B cell (primary cell): ENCODE data around the gene LANCL2. TPM values are rescaled to one million over a fixed set of nuclear protein-coding genes. Genes with fewer than 3 reads are reported as not detected.

ENCODE experiments used
- ATAC-seq: fragments of 200-7000 bp; cut with Tn5 transposase; one replicate; pipeline ENCODE4 v1.10.0; 2021; ENCODE audit warnings: low read depth, mild to moderate bottlenecking, moderate number of reproducible peaks, moderate library complexity
- CTCF ChIA-PET: fragments of 350-600 bp; sonication (Branson Sonifier 250); formaldehyde crosslinking; loops from one replicate; lab custom pipeline; 2021; ENCODE audit warnings: antibody characterized with exemption, inconsistent platforms; lab: Charles Lee
- POLR2A ChIA-PET: fragments of 350-600 bp; sonication (Branson Sonifier 250); formaldehyde crosslinking; loops from one replicate; lab custom pipeline; 2021; ENCODE audit warnings: antibody characterized with exemption; lab: Charles Lee
- DNase-seq: peaks from one replicate; pipeline ENCODE4 v3.0.0; 2013
- H2AFZ ChIP-seq: 2 replicates; pipeline ENCODE4 v1.6.1; 2012; ENCODE audit warnings: mild to moderate bottlenecking, low read depth, low read length; ENCODE audit not compliant: insufficient read depth, poor library complexity, severe bottlenecking
- H3K27ac ChIP-seq, 2 donors: 1 replicate in 1 of 2; 2 replicates in 1 of 2; pipeline ENCODE4 v1.5.1; 2012 to 2013; ENCODE audit warnings: low read length in 2 of 2, mild to moderate bottlenecking in 2 of 2, moderate library complexity in 1 of 2
- H3K27me3 ChIP-seq, 4 experiments: fragments of 200-600 bp in 1 of 4; sonication (generic) in 1 of 4; replicated peaks in 1 of 4; 1 replicate in 2 of 4; 2 replicates in 2 of 4; pipeline versions ENCODE4 v1.6.1 to v1.7.0; 2013 to 2016; ENCODE audit warnings: low read length in 3 of 4, mild to moderate bottlenecking in 2 of 4, mixed read lengths in 1 of 4, moderate library complexity in 1 of 4; ENCODE audit not compliant: insufficient read depth in 4 of 4, control insufficient read depth in 3 of 4; ENCODE audit errors: control extremely low read depth in 1 of 4
- H3K36me3 ChIP-seq, 2 experiments: replicated peaks in 1 of 2; 1 replicate in 1 of 2; 2 replicates in 1 of 2; pipeline versions ENCODE4 v1.6.1 to v1.7.1; 2013; ENCODE audit warnings: low read length in 1 of 2; ENCODE audit not compliant: insufficient read depth in 2 of 2, control insufficient read depth in 1 of 2; ENCODE audit errors: control extremely low read depth in 1 of 2, extremely low read depth in 1 of 2
- H3K4me1 ChIP-seq, 2 donors: fragments of 200-600 bp in 1 of 2; sonication (generic) in 1 of 2; 1 replicate in 1 of 2; 2 replicates in 1 of 2; pipeline versions ENCODE4 v1.5.1 to v1.6.1; 2013 to 2017; ENCODE audit warnings: low read length in 2 of 2; ENCODE audit not compliant: control insufficient read depth in 2 of 2, insufficient read depth in 2 of 2
- H3K4me2 ChIP-seq: replicated peaks from 2 replicates; pipeline ENCODE3; 2012; ENCODE audit warnings: mild to moderate bottlenecking, low read depth, low read length; ENCODE audit not compliant: poor library complexity, severe bottlenecking
- H3K4me3 ChIP-seq, 5 experiments: fragments of 200-600 bp in 1 of 5; sonication (generic) in 1 of 5; 1 replicate in 3 of 5; 2 replicates in 2 of 5; pipeline versions ENCODE4 v1.5.1 to v1.7.0; 2011 to 2016; ENCODE audit warnings: low read length in 4 of 5, mild to moderate bottlenecking in 4 of 5, low read depth in 2 of 5, control low read depth in 1 of 5, moderate library complexity in 1 of 5; ENCODE audit not compliant: insufficient read depth in 1 of 5; ENCODE audit errors: control extremely low read depth in 1 of 5, extremely low read depth in 1 of 5
- H3K79me2 ChIP-seq: fragments of 200-600 bp; sonication (generic); one replicate; pipeline ENCODE4 v1.6.0; 2016; ENCODE audit warnings: low read length; ENCODE audit not compliant: control insufficient read depth, insufficient read depth
- H3K9ac ChIP-seq: fragments of 200-600 bp; sonication (generic); 2 replicates; pipeline ENCODE4 v1.6.1; 2017; ENCODE audit warnings: mild to moderate bottlenecking, low read length, moderate library complexity
- H3K9me3 ChIP-seq, 3 donors: one replicate each; pipeline versions ENCODE4 v1.6.1 to v1.7.1; 2013; ENCODE audit warnings: low read length in 2 of 3; ENCODE audit not compliant: control insufficient read depth in 2 of 3, insufficient read depth in 1 of 3; ENCODE audit errors: control extremely low read depth in 1 of 3
- H4K20me1 ChIP-seq: 2 replicates; pipeline ENCODE4 v1.6.0; 2012; ENCODE audit warnings: mild to moderate bottlenecking, low read length; ENCODE audit not compliant: insufficient read depth, control insufficient read depth, poor library complexity, severe bottlenecking
- H3K27ac Mint-ChIP-seq: one replicate; pipeline ENCODE4 v1.8.0; 2021; ENCODE audit warnings: mixed read lengths
- H3K27me3 Mint-ChIP-seq: one replicate; pipeline ENCODE4 v1.8.0; 2021; ENCODE audit warnings: mixed read lengths
- H3K4me1 Mint-ChIP-seq: one replicate; pipeline ENCODE4 v1.8.0; 2021; ENCODE audit warnings: mixed read lengths
- H3K4me3 Mint-ChIP-seq: one replicate; pipeline ENCODE4 v1.8.0; 2021; ENCODE audit warnings: mixed read lengths
- H3K9me3 Mint-ChIP-seq: one replicate; pipeline ENCODE4 v1.8.0; 2022; ENCODE audit warnings: mixed read lengths; ENCODE audit not compliant: insufficient read depth
- EZH2 ChIP-seq: IDR thresholded peaks from 2 replicates; pipeline ENCODE4 v1.6.1; 2012; ENCODE audit warnings: borderline replicate concordance, low read depth, mild to moderate bottlenecking, moderate library complexity, low read length; ENCODE audit not compliant: insufficient read depth, poor library complexity, severe bottlenecking
- WGBS: methylation state at CpG from one replicate; pipeline ENCODE4 v1.1.5; 2013; ENCODE audit warnings: missing lambda C conversion rate; ENCODE audit not compliant: insufficient coverage; 5-methylcytosine and 5-hydroxymethylcytosine counted together
- intact Hi-C: fragments of 100-400 bp; cut with micrococcal nuclease; formaldehyde crosslinking; loops from one replicate; pipeline ENCODE4 v1.10.0; 2022
- polyA plus RNA-seq: library from polyadenylated mRNA; depleted of rRNA; stranded (reverse); fragments of >200 nt; gene quantifications from 2 replicates; pipeline ENCODE4 v1.2.3, GENCODE V29; 2012
- total RNA-seq, 2 donors: library from RNA; stranded (reverse); fragments of 120-200 nt in 1 of 2; gene quantifications; 1 replicate in 1 of 2; 2 replicates in 1 of 2; pipeline versions ENCODE4 v1.2.3 to v1.2.4, GENCODE V29; 2013 to 2022
- TF ChIP-seq, protein P1 (sequence below): fragments of 200-600 bp; IDR thresholded peaks from one replicate; pipeline ENCODE4 v1.8.0; 2022; ENCODE audit warnings: antibody characterized with exemption, mild to moderate bottlenecking

Gene LANCL2
- total and polyA plus RNA-seq, 2 donors (not counting 1 experiment from before 2014, with no cell fraction given): 3.5 to 8.1 TPM

DNA sequence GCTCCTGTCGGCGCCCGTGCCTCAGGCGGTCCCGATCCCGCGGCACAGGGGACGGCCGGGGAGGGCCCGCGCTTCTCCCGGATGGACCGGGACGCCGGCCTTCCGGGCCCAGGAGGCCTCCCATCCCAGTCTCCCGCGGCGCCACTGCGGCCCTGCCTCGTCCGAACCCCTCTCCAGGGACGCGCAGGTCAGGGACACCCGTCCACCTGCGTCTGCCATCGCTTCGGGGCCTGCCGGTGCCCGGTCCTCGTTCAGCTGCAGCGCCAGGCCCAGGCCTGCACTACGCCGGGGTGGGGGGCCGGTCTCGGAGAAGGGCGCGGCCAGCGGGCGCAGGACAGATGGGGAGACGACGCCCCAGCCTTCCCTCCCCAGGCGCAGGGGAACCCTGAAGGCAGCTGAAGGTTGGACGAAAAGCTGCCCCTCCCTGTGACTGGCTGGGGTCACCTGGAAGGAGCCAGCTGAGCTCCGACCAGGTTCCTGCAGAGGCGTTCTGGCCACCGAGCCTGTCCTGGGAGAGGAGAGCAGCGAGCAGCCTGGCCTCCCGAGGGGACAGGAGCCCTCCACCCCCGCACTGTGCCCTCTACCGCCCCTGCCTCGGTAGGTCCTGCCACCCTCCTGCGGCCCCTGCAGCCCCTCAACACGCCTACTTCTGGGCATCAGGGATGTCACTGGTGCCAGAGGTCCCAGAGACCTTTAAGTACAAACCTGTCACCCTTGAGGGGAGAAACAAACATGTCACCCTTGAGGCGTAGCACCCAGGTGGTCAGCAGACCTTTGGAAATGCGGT is 84.3 kb downstream of the LANCL2 start:
- Histone ChIP-seq H3K4me1 (no peaks in the 10 kb centered on the region), H3K36me3 (peaks cover 2 to 3% of the 10 kb centered on the region in 2 experiments), H3K9ac (no peak overlapping the region), H3K27ac (no peak overlapping the region), H2AFZ (no peak overlapping the region), H4K20me1 (no peaks in the 10 kb centered on the region), H3K27me3 (no peaks in the 10 kb centered on the region), H3K9me3 (peaks cover 0 to 7% (median 0%) of the 10 kb centered on the region in 3 donors), H3K4me3 (no peak overlapping the region), H3K4me2 (no peak overlapping the region), H3K79me2 (no peaks in the 10 kb centered on the region)
- ATAC-seq: no peak
- CTCF ChIA-PET: no interaction called here
- intact Hi-C loops: no loop called here
- Mint-ChIP-seq H3K4me1 (peaks cover 3% of the 10 kb centered on the region), H3K9me3 (peaks cover 3% of the 10 kb centered on the region), H3K4me3 (no peak overlapping the region), H3K27ac (no peak overlapping the region), H3K27me3 (no peaks in the 10 kb centered on the region)
- TF ChIP-seq, protein P1, sequence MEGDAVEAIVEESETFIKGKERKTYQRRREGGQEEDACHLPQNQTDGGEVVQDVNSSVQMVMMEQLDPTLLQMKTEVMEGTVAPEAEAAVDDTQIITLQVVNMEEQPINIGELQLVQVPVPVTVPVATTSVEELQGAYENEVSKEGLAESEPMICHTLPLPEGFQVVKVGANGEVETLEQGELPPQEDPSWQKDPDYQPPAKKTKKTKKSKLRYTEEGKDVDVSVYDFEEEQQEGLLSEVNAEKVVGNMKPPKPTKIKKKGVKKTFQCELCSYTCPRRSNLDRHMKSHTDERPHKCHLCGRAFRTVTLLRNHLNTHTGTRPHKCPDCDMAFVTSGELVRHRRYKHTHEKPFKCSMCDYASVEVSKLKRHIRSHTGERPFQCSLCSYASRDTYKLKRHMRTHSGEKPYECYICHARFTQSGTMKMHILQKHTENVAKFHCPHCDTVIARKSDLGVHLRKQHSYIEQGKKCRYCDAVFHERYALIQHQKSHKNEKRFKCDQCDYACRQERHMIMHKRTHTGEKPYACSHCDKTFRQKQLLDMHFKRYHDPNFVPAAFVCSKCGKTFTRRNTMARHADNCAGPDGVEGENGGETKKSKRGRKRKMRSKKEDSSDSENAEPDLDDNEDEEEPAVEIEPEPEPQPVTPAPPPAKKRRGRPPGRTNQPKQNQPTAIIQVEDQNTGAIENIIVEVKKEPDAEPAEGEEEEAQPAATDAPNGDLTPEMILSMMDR: no peak
- no peak for TF ChIP-seq EZH2
- WGBS: 46% methylated on average over 56 of the region's 56 CpGs
- POLR2A ChIA-PET: no interaction called here
- DNase-seq: no peak

DNA sequence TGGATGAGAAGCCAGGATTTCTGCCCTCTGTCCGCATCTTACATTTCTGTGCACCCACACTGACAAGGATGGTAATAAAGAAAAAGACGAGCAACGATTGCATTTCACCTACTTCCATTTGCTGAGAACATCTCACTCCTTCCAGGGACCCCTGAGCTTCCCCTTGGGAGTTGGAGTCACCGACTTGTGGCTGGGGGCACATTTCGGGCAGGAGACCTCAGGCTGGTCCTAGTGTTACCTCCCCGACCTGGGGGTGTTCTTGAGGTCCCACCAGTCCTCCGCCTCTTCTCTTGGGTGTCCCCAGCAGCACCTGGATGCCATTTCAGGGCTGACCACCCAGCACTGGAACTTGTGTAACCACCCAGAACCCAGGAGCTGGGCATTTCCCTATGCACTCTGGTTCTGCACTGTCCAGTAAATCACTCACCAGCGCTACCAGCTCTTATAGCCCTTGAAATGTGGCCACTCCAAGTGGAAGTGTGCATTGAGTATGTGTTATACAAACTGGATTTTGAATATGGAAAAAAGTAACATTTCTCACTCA is 84.9 kb downstream of the LANCL2 start:
- Mint-ChIP-seq H3K4me3 (no peak overlapping the region), H3K9me3 (peaks cover 2% of the 10 kb centered on the region), H3K4me1 (peaks cover 9% of the 10 kb centered on the region), H3K27me3 (no peaks in the 10 kb centered on the region), H3K27ac (peak overlapping the region; percentile 61)
- no peak for TF ChIP-seq EZH2
- TF ChIP-seq, protein P1: no peak
- Histone ChIP-seq H3K27ac (no peak overlapping the region), H3K79me2 (no peaks in the 10 kb centered on the region), H3K9me3 (peaks cover 0 to 7% (median 0%) of the 10 kb centered on the region in 3 donors), H3K4me3 (no peak overlapping the region), H3K27me3 (no peaks in the 10 kb centered on the region), H4K20me1 (no peaks in the 10 kb centered on the region), H3K4me2 (no peak overlapping the region), H2AFZ (no peak overlapping the region), H3K4me1 (no peaks in the 10 kb centered on the region), H3K36me3 (peaks cover 2 to 3% of the 10 kb centered on the region in 2 experiments), H3K9ac (no peak overlapping the region)
- ChIA-PET CTCF (no interaction called here), POLR2A (no interaction called here)
- DNase-seq (no peak), ATAC-seq (no peak)
- 96% methylated on average over 7 of the region's 8 CpGs for WGBS
- intact Hi-C loops: no loop called here
